ENCODE data around the gene TMEM154. TPM values are rescaled to one million over a fixed set of nuclear protein-coding genes. Genes with fewer than 3 reads are reported as not detected.
A peak's percentile ranks its signal among the peaks of the same experiment; 100 is the strongest.

The TMEM154 gene
- total RNA-seq, 1 donor from 2014 or later = 0.46 TPM

- peaks cover 2% of the 10 kb centered on the region for H3K4me1 Mint-ChIP-seq (ENCODE audit: low read depth)
- H3K36me3 Mint-ChIP-seq (ENCODE audit: insufficient read depth) = no peaks in the 10 kb centered on the region
- TF ChIP-seq CTCF (IDR thresholded peaks at IDR 0.05; ENCODE audit: unreplicated experiment) = no peak
- no peak overlapping the region for H3K27ac Mint-ChIP-seq
- H3K9me3 Mint-ChIP-seq (ENCODE audit: low read depth) = no peaks in the 10 kb centered on the region
- H3K4me3 Mint-ChIP-seq (ENCODE audit: low read depth) = no peak overlapping the region
- DNase-seq (ENCODE audit: low spot score, unreplicated experiment) = no peak
- H3K27me3 Mint-ChIP-seq = peaks cover 22% of the 10 kb centered on the region
Measured at GRCh38 chr4:152594057-152594456, 85.7 kb downstream of the TMEM154 start.

GRCh38 chr4:152591876-152592275, 87.9 kb downstream of the TMEM154 start:
- Mint-ChIP-seq H3K9me3 (ENCODE audit: low read depth) (peaks cover under 1% of the 10 kb centered on the region), H3K4me1 (ENCODE audit: low read depth) (peaks cover 2% of the 10 kb centered on the region), H3K27ac (no peak overlapping the region), H3K27me3 (peaks cover 21% of the 10 kb centered on the region), H3K36me3 (ENCODE audit: insufficient read depth) (no peaks in the 10 kb centered on the region), H3K4me3 (ENCODE audit: low read depth) (no peak overlapping the region)
- no peak for TF ChIP-seq CTCF (IDR thresholded peaks at IDR 0.05; ENCODE audit: unreplicated experiment)
- DNase-seq (ENCODE audit: low spot score, unreplicated experiment) = no peak

- Mint-ChIP-seq H3K36me3 (ENCODE audit: insufficient read depth) (no peaks in the 10 kb centered on the region), H3K4me3 (ENCODE audit: low read depth) (peak overlapping the region; percentile 55), H3K9me3 (ENCODE audit: low read depth) (peaks cover 3% of the 10 kb centered on the region), H3K27me3 (peaks cover 20% of the 10 kb centered on the region), H3K27ac (no peak overlapping the region), H3K4me1 (ENCODE audit: low read depth) (peaks cover 2% of the 10 kb centered on the region)
- peak; percentile 17 for DNase-seq (ENCODE audit: low spot score, unreplicated experiment)
- no peak for TF ChIP-seq CTCF (IDR thresholded peaks at IDR 0.05; ENCODE audit: unreplicated experiment)
Measured at GRCh38 chr4:152591396-152591795, 88.4 kb downstream of the TMEM154 start.

- H3K4me3 Mint-ChIP-seq (ENCODE audit: low read depth) = no peak overlapping the region
- no peaks in the 10 kb centered on the region for H3K36me3 Mint-ChIP-seq (ENCODE audit: insufficient read depth)
- no peak for TF ChIP-seq CTCF (IDR thresholded peaks at IDR 0.05; ENCODE audit: unreplicated experiment)
- no peak for DNase-seq (ENCODE audit: low spot score, unreplicated experiment)
- H3K27ac Mint-ChIP-seq = no peak overlapping the region
- H3K27me3 Mint-ChIP-seq = peaks cover 20% of the 10 kb centered on the region
- peaks cover 2% of the 10 kb centered on the region for H3K4me1 Mint-ChIP-seq (ENCODE audit: low read depth)
- H3K9me3 Mint-ChIP-seq (ENCODE audit: low read depth) = peaks cover 3% of the 10 kb centered on the region
Measured at GRCh38 chr4:152590179-152591031, 89.4 kb downstream of the TMEM154 start.

GRCh38 chr4:152588869-152589268, 90.9 kb downstream of the TMEM154 start:
- no peak for DNase-seq (ENCODE audit: low spot score, unreplicated experiment)
- Mint-ChIP-seq H3K4me1 (ENCODE audit: low read depth) (peaks cover 2% of the 10 kb centered on the region), H3K27me3 (peaks cover 20% of the 10 kb centered on the region), H3K36me3 (ENCODE audit: insufficient read depth) (no peaks in the 10 kb centered on the region), H3K9me3 (ENCODE audit: low read depth) (peaks cover 3% of the 10 kb centered on the region), H3K27ac (no peak overlapping the region), H3K4me3 (ENCODE audit: low read depth) (no peak overlapping the region)
- TF ChIP-seq CTCF (IDR thresholded peaks at IDR 0.05; ENCODE audit: unreplicated experiment) = no peak
